Suprapubic skin (tissue), 3 donors: ENCODE data around the gene MCF2L2.

Experiments
- EP300 ChIP-seq: sonication (generic); formaldehyde crosslinking; IDR thresholded peaks from one replicate; pipeline ENCODE4 v1.6.1; 2017; ENCODE audit warnings: antibody characterized with exemption
- POLR2A ChIP-seq, 2 donors: fragments of 450-650 bp; IDR thresholded peaks; one replicate each; pipeline ENCODE4 v1.6.1; 2017; ENCODE audit warnings: antibody characterized with exemption in 2 of 2, mild to moderate bottlenecking in 2 of 2, moderate library complexity in 2 of 2
- TF ChIP-seq, protein P1 (sequence below), 2 donors: fragments of 200-600 bp in 1 of 2; fragments of 450-650 bp in 1 of 2; sonication (generic) in 1 of 2; IDR thresholded peaks; one replicate each; pipeline ENCODE4 v1.5.1; 2016 to 2019; ENCODE audit warnings: antibody characterized with exemption in 2 of 2, mild to moderate bottlenecking in 1 of 2, moderate library complexity in 1 of 2

GRCh38 chr3:183285828-183286457 is 142.5 kb downstream of the MCF2L2 start:
- TF ChIP-seq EP300 (no peak), POLR2A (IDR thresholded peaks at IDR 0.05) (no peak)
- TF ChIP-seq, protein P1, sequence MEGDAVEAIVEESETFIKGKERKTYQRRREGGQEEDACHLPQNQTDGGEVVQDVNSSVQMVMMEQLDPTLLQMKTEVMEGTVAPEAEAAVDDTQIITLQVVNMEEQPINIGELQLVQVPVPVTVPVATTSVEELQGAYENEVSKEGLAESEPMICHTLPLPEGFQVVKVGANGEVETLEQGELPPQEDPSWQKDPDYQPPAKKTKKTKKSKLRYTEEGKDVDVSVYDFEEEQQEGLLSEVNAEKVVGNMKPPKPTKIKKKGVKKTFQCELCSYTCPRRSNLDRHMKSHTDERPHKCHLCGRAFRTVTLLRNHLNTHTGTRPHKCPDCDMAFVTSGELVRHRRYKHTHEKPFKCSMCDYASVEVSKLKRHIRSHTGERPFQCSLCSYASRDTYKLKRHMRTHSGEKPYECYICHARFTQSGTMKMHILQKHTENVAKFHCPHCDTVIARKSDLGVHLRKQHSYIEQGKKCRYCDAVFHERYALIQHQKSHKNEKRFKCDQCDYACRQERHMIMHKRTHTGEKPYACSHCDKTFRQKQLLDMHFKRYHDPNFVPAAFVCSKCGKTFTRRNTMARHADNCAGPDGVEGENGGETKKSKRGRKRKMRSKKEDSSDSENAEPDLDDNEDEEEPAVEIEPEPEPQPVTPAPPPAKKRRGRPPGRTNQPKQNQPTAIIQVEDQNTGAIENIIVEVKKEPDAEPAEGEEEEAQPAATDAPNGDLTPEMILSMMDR (IDR thresholded peaks at IDR 0.05) = no peak
